Uterus (tissue), 2 donors: ENCODE data around the gene PNLIP.

Experiments
- POLR2A ChIP-seq, 2 donors: fragments of 450-650 bp; IDR thresholded peaks; one replicate each; pipeline ENCODE4 v1.6.1; 2016; ENCODE audit warnings: antibody characterized with exemption in 2 of 2, mild to moderate bottlenecking in 1 of 2, moderate library complexity in 1 of 2
- TF ChIP-seq, protein P1 (sequence below), 4 experiments: fragments of 200-600 bp in 2 of 4; fragments of 450-650 bp in 2 of 4; sonication (generic) in 2 of 4; IDR thresholded peaks; one replicate each; pipeline ENCODE4 v1.5.1; 2016 to 2019; ENCODE audit warnings: antibody characterized with exemption in 4 of 4, mild to moderate bottlenecking in 2 of 4, moderate library complexity in 1 of 4

DNA sequence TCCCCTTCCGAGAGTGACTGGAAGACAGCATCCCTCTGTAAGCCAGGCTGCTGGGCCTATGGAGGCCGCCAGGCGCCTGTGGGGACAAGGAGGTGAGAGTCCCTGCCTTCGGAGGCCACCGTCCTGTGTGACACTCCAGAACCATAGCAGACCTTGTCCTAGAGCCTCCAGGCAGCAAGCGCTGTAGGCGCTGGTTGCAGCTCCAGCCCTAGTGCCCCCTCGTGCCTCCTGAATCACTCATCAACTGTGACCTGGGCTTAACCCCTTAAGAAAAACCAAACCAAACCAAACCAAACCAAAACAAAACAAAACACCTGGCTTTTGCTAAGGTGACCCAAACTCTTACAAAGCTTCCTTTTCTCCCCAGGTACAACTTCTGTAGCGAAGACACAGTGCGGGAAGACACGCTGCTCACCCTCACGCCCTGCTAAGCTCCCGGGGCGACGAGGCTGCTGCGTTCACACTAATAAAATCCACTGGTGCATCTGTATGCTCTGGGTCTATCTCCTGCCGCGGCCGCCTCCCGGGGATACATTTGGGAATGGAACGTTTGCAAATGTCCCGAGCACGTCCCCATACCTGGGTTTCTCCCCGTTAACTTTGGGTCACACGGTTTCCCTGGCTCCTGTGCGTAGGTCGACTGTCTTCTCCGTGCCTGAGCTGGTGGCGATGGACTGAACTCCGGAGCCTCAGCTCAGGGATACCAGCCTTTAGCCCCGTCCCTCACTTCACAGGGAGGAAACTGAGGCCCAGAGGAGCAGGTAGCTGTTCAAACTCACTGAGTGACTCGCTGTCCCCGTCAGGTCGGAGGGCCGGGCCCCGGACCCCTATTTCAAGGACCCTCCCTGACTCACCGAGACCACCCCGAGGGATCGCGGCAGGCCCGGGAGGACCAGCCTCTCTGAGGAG lies 63.2 kb downstream of the PNLIP start:
- TF ChIP-seq POLR2A (IDR thresholded peaks at IDR 0.05) = no peak
- TF ChIP-seq, protein P1, sequence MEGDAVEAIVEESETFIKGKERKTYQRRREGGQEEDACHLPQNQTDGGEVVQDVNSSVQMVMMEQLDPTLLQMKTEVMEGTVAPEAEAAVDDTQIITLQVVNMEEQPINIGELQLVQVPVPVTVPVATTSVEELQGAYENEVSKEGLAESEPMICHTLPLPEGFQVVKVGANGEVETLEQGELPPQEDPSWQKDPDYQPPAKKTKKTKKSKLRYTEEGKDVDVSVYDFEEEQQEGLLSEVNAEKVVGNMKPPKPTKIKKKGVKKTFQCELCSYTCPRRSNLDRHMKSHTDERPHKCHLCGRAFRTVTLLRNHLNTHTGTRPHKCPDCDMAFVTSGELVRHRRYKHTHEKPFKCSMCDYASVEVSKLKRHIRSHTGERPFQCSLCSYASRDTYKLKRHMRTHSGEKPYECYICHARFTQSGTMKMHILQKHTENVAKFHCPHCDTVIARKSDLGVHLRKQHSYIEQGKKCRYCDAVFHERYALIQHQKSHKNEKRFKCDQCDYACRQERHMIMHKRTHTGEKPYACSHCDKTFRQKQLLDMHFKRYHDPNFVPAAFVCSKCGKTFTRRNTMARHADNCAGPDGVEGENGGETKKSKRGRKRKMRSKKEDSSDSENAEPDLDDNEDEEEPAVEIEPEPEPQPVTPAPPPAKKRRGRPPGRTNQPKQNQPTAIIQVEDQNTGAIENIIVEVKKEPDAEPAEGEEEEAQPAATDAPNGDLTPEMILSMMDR (IDR thresholded peaks at IDR 0.05) = no peak
